GM19099 (cell line): ENCODE results near the gene NOXA1.

Experiments
- POLR2A ChIP-seq: IDR thresholded peaks from 3 replicates; pipeline ENCODE4 v1.6.1; 2011; ENCODE audit warnings: low read depth; ENCODE audit not compliant: insufficient read length; ENCODE audit errors: extremely low read depth

Gene NOXA1

GRCh38 chr9:137396634-137397367, 26.4 kb upstream of the NOXA1 start:
- no peak for TF ChIP-seq POLR2A

- no peak for TF ChIP-seq POLR2A
Observed at GRCh38 chr9:137397675-137398423, 25.3 kb upstream of the NOXA1 start.

- no peak for TF ChIP-seq POLR2A
Observed at GRCh38 chr9:137398561-137399468, 24.4 kb upstream of the NOXA1 start.

DNA sequence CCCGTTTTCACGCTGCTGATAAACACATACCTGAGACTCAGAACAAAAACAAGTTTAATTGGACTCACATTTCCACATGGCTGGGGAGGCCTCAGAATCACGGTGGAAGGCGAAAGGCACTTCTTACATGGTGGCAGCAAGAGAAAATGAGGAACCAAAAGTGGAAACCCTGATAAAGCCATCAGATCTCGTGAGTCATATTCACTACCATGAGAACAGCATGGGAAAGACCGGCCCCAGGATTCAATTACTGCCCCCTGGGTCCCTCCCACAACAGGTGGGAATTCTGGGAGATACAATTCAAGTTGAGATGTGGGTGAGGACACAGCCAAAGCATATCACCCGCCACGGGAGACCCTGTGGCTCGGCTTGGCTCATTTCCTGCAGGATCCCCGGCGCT, 20.4 kb upstream of the NOXA1 start:
- TF ChIP-seq POLR2A = no peak

GRCh38 chr9:137403269-137403668, 19.9 kb upstream of the NOXA1 start:
- TF ChIP-seq POLR2A = no peak

DNA sequence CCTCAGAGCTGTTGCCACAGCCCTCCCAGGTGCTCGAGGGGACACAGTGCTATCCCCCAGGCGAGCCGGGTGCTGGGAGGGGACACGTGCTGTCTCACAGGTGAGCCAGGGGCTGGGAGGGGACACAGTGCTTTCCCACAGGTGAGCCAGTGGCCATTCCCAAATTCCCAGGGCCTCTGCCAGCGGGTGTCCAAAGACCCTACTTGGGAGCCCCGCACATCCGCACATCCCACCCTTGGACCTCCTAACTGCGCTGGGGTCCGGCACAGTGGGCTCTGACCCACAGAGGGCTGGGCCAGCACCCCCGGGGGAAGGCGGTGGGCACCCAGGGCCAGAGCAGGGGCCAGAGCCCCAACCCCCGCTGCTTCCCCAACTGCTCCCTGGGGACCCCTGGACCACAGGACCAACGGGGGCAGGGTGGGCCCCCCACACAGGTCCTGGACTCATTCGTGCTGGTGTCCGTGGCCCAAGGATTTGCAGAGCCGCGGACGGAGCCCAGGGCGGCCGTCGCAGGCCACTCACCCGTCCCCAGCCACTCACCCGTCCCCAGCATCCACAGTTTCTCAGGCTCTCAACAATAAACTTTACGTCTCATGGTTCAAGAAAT, 18.1 kb upstream of the NOXA1 start:
- no peak for TF ChIP-seq POLR2A

DNA sequence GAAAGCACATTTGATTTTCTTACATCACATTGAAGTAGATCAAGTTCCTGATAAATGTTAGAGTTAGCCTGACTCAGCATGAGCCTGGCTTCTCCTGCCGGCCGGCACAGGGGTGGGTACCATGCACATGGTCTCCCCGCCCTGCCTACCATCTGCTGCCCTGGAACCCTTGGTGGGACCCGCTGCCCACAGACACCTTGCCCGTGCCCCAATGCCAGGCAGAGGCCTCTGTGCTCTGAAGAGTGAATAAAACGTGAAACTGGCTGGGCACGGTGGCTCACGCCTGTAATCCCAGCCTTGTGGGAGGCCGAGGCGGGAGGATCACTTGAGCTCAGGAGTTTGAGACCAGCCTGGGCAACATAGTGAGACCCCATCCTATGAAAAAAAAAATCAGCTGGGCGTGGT, 17.5 kb upstream of the NOXA1 start:
- TF ChIP-seq POLR2A = no peak

GRCh38 chr9:137406085-137406760, 17.0 kb upstream of the NOXA1 start:
- no peak for TF ChIP-seq POLR2A

DNA sequence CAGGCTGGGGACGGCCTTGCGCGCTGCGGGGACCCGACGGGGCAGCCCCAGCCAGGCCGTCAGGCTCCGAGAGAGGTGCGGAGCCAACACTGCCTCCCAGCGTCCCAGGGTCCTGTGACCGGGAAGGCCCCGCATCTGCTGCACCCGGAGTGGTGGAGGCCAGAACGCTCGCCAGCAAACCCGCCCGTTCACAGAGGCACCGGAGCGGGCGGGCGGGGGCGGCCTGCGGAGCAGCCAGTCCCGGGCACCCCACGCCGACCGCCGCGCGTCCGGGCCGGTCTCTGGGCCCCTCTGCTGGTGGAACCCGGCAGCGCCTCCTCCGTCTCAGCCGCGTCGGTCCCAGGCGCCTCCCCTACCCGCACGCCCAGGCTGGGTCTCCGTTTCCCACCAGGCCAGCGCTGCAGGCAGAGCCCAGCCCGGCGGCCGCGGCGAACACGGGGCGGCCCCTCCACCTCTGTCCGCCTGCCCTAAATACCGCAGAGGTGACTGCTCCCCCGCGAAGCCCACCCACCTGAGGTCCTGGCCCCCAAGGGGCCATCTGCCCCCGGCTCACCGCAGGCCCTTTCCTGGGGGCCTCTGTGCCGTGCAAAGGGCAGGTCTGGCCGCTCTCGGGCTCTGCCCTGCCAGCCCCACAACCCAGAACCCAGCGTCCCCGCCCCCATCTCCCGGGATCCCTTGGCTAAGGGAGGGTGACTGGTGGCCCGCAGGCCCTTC, 16.2 kb upstream of the NOXA1 start:
- TF ChIP-seq POLR2A = no peak

GRCh38 chr9:137407590-137408300, 15.4 kb upstream of the NOXA1 start:
- TF ChIP-seq POLR2A = no peak

DNA sequence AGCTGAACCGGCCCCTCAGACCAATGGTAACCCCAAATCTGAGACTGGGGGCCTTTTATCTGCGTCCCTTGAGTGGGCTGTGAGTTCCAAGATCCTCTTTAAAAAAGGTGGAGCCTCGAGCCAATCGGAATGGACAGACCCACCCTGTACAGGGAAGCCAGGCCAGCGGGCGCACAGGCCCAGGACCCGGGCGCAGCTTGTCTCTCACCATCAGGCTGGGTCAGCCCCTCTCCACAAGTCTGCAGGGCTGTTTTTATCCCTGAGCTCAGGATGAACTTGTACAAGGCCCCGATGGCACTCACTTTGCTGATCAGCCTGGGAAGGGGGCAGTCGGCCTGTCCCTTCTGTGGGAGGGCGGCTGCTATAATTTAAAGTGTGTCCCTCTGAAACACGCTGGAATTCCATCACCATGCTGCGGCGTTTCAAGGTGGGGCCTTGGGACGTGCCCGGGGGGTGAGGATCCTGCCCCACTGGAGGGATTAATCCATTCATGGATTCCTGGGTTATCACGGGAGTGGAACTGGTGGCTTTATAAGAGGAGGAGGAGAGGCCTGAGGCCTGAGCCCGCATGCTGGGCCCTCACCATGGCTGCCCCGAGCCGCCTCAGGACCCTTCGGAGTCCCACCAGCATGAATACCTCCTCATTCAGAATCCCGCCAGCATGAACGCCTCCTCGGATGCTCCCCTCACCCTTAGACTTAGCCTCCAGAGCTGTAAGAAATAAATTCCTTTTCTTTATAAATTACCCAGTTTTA, 14.4 kb upstream of the NOXA1 start:
- no peak for TF ChIP-seq POLR2A

- TF ChIP-seq POLR2A = no peak
Observed at GRCh38 chr9:137409515-137409914, 13.7 kb upstream of the NOXA1 start.

DNA sequence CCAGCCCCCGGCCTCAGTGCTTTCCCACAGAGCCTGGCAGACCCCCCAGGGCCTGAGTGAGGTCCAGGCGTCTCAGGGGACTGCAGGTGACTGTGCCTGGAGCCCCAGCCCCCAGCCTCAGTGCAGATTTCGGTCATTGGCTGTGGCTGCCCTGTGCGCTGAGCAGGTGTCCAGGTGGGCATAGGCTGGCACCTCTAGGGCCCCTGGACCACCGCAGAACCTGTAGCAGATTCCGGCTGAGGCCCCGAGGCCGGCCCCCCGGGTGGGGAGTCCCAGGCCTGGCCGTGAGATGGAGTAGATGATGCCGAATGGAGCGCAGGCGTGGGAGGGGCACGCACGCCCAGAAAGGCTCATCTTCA, 12.3 kb upstream of the NOXA1 start:
- no peak for TF ChIP-seq POLR2A

DNA sequence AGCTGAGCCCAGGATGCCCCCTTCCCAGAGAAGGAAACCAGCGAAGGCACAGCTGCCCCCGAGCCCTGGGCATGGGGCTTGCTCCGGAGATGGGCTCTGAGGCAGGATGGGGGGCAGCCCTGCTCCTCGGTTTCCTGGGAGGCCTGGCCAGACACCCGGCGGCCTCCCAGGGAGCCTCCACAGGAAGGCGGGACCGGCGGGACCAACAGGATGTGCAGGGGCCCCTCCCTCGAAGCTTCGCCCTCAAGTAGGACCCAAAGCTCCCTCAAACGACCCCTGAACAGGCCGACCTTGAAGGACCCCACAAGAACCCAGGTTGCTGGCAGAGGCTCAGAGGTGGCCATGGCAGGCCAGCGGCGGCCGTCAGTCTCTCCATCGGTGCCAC, 11.9 kb upstream of the NOXA1 start:
- TF ChIP-seq POLR2A = no peak
